ENCODE results near the gene EI24. TPM values are rescaled to one million over a fixed set of nuclear protein-coding genes. Genes with fewer than 3 reads are reported as not detected.

Gene EI24
- total RNA-seq, 2 experiments from 2014 or later, result 71.4 to 72.5 TPM

Other genes with a start within 250 kb of the EI24 start
- 1 to 10 TPM; 3.0 to 4.7 TPM for gene FEZ1, start 73.2 kb upstream of the EI24 start, total RNA-seq
- 100 to 1,000 TPM; 107 to 111 TPM for gene STT3A, start 23.4 kb downstream of the EI24 start, total RNA-seq
- 100 to 1,000 TPM; 151 to 163 TPM for gene CHEK1, start 55.7 kb downstream of the EI24 start, total RNA-seq
- not detected for gene ACRV1, start 111.4 kb downstream of the EI24 start, total RNA-seq
- not detected for gene PATE1, start 176.8 kb downstream of the EI24 start, total RNA-seq
- gene PATE2, start 209.4 kb downstream of the EI24 start, total RNA-seq, result not detected
- gene PATE3, start 218.7 kb downstream of the EI24 start, total RNA-seq, result not detected

Measured in activated naive CD8-positive, alpha-beta T cell treated with anti-CD3 and anti-CD28 coated beads for 36 hours (primary cell).